Superior temporal gyrus (tissue), 1 donor: ENCODE measurements around the gene DISP3.
A peak's percentile ranks its signal among the peaks of the same experiment; 100 is the strongest.

Experiments used
- DNase-seq: peaks from one replicate; pipeline ENCODE4 v3.0.0-alpha.2; 2016; ENCODE audit errors: extremely low spot score

Gene DISP3

GRCh38 chr1:11543392-11543791, 64.4 kb downstream of the DISP3 start:
- no peak for DNase-seq

- no peak for DNase-seq
Observed at GRCh38 chr1:11543796-11544195, 64.8 kb downstream of the DISP3 start.

GRCh38 chr1:11546456-11546855, 67.5 kb downstream of the DISP3 start:
- no peak for DNase-seq

- peak; percentile 70 for DNase-seq
Observed at GRCh38 chr1:11550664-11551283, 71.8 kb downstream of the DISP3 start.

GRCh38 chr1:11558276-11558675, 79.3 kb downstream of the DISP3 start:
- no peak for DNase-seq

- DNase-seq = no peak
Observed at GRCh38 chr1:11558871-11559590, 80.1 kb downstream of the DISP3 start.

- DNase-seq = no peak
Observed at GRCh38 chr1:11559591-11559970, 80.6 kb downstream of the DISP3 start.

GRCh38 chr1:11560061-11560460, 81.1 kb downstream of the DISP3 start:
- DNase-seq = no peak

- no peak for DNase-seq
Observed at GRCh38 chr1:11561740-11562139, 82.8 kb downstream of the DISP3 start.

- no peak for DNase-seq
Observed at GRCh38 chr1:11562664-11563063, 83.7 kb downstream of the DISP3 start.

- DNase-seq = no peak
Observed at GRCh38 chr1:11563560-11564069, 84.7 kb downstream of the DISP3 start.

GRCh38 chr1:11564237-11564636, 85.3 kb downstream of the DISP3 start:
- DNase-seq = no peak

GRCh38 chr1:11566042-11566850, 87.3 kb downstream of the DISP3 start:
- no peak for DNase-seq

- no peak for DNase-seq
Observed at GRCh38 chr1:11567244-11568065, 88.5 kb downstream of the DISP3 start.

GRCh38 chr1:11568687-11569086, 89.7 kb downstream of the DISP3 start:
- DNase-seq = no peak

GRCh38 chr1:11569551-11569950, 90.6 kb downstream of the DISP3 start:
- no peak for DNase-seq

- DNase-seq = no peak
Observed at GRCh38 chr1:11569954-11570353, 91.0 kb downstream of the DISP3 start.

- no peak for DNase-seq
Observed at GRCh38 chr1:11570821-11571380, 91.9 kb downstream of the DISP3 start.

GRCh38 chr1:11571906-11572616, 93.1 kb downstream of the DISP3 start:
- DNase-seq = no peak

GRCh38 chr1:11573116-11573692, 94.2 kb downstream of the DISP3 start:
- DNase-seq = no peak
